ENCODE results near the gene PRKD2.

PRKD2 gene

DNA sequence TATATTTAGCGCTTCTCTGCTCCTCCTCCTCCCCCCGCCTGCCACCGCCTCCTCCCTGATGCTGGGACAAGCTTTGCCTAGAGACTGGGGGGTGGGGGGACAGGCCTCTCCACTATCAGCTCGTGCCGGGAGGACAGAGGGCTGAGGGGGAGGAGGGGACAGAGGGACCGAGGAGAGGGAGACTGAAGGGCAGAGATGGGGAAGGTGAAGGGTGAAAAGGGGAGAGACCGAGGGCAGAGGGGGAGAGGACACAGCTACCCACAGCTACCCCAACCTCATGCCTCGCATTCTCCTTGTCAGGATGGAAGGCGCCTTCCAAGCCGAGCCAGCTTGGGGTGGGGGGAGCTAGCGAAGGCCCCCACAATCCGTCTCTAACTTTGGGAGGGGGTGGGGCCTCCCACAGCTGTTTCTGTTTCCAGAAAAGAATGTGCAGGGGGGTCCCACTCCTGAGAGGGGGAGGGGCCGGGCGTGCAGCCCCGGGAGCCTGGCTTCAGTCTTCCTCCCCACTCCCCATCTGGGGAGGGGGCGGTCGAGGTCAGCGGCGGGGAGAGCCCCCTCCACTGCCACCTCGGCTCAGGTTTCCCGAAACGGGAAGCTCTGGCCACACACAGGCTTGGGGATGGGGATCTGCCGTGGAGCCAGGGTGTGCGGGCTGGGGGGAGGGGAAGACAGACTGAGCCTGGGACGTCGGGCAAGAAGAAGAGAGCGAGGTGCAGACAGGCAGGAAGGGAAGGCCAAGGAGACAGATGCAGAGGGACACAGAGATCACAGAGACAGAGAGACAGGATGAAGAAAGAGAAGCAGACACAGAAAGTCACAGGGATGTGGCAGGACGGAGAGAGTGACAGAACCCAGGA is 57.5 kb downstream of the PRKD2 start (continued):
- TF ChIP-seq, protein P1, sequence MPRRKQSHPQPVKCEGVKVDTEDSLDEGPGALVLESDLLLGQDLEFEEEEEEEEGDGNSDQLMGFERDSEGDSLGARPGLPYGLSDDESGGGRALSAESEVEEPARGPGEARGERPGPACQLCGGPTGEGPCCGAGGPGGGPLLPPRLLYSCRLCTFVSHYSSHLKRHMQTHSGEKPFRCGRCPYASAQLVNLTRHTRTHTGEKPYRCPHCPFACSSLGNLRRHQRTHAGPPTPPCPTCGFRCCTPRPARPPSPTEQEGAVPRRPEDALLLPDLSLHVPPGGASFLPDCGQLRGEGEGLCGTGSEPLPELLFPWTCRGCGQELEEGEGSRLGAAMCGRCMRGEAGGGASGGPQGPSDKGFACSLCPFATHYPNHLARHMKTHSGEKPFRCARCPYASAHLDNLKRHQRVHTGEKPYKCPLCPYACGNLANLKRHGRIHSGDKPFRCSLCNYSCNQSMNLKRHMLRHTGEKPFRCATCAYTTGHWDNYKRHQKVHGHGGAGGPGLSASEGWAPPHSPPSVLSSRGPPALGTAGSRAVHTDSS (tag by site-specific recombination; IDR thresholded peaks at IDR 0.05): no peak
- TF ChIP-seq ZNF473 (tag by site-specific recombination; IDR thresholded peaks at IDR 0.05) (no peak), ZNF214 (tag by site-specific recombination; IDR thresholded peaks at IDR 0.05; ENCODE audit: borderline replicate concordance) (no peak), KLF16 (tag by site-specific recombination; IDR thresholded peaks at IDR 0.05) (no peak), MEIS1 (CRISPR knock-in tag; IDR thresholded peaks at IDR 0.05; ENCODE audit: borderline replicate concordance) (no peak), IKZF3 (tag by site-specific recombination; IDR thresholded peaks at IDR 0.05) (no peak), ZBTB20 (tag by site-specific recombination; IDR thresholded peaks at IDR 0.05) (no peak), ZNF350 (tag by site-specific recombination; IDR thresholded peaks at IDR 0.05) (no peak), SCRT1 (tag by site-specific recombination; IDR thresholded peaks at IDR 0.05; ENCODE audit: borderline replicate concordance) (no peak), SALL2 (tag by site-specific recombination; IDR thresholded peaks at IDR 0.05; ENCODE audit: borderline replicate concordance) (no peak), ZNF621 (tag by site-specific recombination; IDR thresholded peaks at IDR 0.05) (no peak), ZNF626 (tag by site-specific recombination; IDR thresholded peaks at IDR 0.05) (no peak), ZNF112 (tag by site-specific recombination; IDR thresholded peaks at IDR 0.05) (no peak), ZBTB8A (tag by site-specific recombination; IDR thresholded peaks at IDR 0.05) (no peak), ZNF248 (tag by site-specific recombination; IDR thresholded peaks at IDR 0.05) (no peak), HOXD13 (CRISPR knock-in tag; IDR thresholded peaks at IDR 0.05; ENCODE audit: borderline replicate concordance) (no peak), SETDB1 (IDR thresholded peaks at IDR 0.05; ENCODE audit: insufficient read length, low read length) (no peak), MYNN (tag by site-specific recombination; IDR thresholded peaks at IDR 0.05; ENCODE audit: borderline replicate concordance) (no peak), ZNF274 (IDR thresholded peaks at IDR 0.05; ENCODE audit: low read length) (no peak), ZNF274 (tag by site-specific recombination; IDR thresholded peaks at IDR 0.05; ENCODE audit: borderline replicate concordance) (no peak), ZSCAN30 (tag by site-specific recombination; IDR thresholded peaks at IDR 0.05) (no peak), ZNF366 (tag by site-specific recombination; conservative IDR thresholded peaks at IDR 0.05) (peak; percentile 78)
- TF ChIP-seq, protein P2, sequence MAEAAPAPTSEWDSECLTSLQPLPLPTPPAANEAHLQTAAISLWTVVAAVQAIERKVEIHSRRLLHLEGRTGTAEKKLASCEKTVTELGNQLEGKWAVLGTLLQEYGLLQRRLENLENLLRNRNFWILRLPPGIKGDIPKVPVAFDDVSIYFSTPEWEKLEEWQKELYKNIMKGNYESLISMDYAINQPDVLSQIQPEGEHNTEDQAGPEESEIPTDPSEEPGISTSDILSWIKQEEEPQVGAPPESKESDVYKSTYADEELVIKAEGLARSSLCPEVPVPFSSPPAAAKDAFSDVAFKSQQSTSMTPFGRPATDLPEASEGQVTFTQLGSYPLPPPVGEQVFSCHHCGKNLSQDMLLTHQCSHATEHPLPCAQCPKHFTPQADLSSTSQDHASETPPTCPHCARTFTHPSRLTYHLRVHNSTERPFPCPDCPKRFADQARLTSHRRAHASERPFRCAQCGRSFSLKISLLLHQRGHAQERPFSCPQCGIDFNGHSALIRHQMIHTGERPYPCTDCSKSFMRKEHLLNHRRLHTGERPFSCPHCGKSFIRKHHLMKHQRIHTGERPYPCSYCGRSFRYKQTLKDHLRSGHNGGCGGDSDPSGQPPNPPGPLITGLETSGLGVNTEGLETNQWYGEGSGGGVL (tag by site-specific recombination; IDR thresholded peaks at IDR 0.05): peak; percentile 85
- TF ChIP-seq, protein P3, sequence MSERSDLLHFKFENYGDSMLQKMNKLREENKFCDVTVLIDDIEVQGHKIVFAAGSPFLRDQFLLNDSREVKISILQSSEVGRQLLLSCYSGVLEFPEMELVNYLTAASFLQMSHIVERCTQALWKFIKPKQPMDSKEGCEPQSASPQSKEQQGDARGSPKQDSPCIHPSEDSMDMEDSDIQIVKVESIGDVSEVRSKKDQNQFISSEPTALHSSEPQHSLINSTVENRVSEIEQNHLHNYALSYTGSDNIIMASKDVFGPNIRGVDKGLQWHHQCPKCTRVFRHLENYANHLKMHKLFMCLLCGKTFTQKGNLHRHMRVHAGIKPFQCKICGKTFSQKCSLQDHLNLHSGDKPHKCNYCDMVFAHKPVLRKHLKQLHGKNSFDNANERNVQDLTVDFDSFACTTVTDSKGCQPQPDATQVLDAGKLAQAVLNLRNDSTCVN (tag by site-specific recombination; optimal IDR thresholded peaks at IDR 0.05): no peak
- TF ChIP-seq, protein P4, sequence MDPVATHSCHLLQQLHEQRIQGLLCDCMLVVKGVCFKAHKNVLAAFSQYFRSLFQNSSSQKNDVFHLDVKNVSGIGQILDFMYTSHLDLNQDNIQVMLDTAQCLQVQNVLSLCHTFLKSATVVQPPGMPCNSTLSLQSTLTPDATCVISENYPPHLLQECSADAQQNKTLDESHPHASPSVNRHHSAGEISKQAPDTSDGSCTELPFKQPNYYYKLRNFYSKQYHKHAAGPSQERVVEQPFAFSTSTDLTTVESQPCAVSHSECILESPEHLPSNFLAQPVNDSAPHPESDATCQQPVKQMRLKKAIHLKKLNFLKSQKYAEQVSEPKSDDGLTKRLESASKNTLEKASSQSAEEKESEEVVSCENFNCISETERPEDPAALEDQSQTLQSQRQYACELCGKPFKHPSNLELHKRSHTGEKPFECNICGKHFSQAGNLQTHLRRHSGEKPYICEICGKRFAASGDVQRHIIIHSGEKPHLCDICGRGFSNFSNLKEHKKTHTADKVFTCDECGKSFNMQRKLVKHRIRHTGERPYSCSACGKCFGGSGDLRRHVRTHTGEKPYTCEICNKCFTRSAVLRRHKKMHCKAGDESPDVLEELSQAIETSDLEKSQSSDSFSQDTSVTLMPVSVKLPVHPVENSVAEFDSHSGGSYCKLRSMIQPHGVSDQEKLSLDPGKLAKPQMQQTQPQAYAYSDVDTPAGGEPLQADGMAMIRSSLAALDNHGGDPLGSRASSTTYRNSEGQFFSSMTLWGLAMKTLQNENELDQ (tag by site-specific recombination; IDR thresholded peaks at IDR 0.05; ENCODE audit: low read depth): no peak
- TF ChIP-seq, protein P5, sequence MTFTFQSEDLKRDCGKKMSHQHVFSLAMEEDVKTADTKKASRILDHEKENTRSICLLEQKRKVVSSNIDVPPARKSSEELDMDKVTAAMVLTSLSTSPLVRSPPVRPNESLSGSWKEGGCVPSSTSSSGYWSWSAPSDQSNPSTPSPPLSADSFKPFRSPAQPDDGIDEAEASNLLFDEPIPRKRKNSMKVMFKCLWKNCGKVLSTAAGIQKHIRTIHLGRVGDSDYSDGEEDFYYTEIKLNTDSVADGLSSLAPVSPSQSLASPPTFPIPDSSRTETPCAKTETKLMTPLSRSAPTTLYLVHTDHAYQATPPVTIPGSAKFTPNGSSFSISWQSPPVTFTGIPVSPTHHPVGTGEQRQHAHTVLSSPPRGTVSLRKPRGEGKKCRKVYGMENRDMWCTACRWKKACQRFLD (tag by site-specific recombination; IDR thresholded peaks at IDR 0.05): no peak
- TF ChIP-seq, protein P6, sequence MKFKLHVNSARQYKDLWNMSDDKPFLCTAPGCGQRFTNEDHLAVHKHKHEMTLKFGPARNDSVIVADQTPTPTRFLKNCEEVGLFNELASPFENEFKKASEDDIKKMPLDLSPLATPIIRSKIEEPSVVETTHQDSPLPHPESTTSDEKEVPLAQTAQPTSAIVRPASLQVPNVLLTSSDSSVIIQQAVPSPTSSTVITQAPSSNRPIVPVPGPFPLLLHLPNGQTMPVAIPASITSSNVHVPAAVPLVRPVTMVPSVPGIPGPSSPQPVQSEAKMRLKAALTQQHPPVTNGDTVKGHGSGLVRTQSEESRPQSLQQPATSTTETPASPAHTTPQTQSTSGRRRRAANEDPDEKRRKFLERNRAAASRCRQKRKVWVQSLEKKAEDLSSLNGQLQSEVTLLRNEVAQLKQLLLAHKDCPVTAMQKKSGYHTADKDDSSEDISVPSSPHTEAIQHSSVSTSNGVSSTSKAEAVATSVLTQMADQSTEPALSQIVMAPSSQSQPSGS (tag by site-specific recombination; IDR thresholded peaks at IDR 0.05; ENCODE audit: low read depth): no peak
- TF ChIP-seq, protein P7, sequence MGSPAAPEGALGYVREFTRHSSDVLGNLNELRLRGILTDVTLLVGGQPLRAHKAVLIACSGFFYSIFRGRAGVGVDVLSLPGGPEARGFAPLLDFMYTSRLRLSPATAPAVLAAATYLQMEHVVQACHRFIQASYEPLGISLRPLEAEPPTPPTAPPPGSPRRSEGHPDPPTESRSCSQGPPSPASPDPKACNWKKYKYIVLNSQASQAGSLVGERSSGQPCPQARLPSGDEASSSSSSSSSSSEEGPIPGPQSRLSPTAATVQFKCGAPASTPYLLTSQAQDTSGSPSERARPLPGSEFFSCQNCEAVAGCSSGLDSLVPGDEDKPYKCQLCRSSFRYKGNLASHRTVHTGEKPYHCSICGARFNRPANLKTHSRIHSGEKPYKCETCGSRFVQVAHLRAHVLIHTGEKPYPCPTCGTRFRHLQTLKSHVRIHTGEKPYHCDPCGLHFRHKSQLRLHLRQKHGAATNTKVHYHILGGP (tag by site-specific recombination; IDR thresholded peaks at IDR 0.05): no peak
